Measurements from ENCODE around the gene RFESD. TPM values are rescaled to one million over a fixed set of nuclear protein-coding genes. Genes with fewer than 3 reads are reported as not detected.

RFESD gene
- total RNA-seq, 4 donors from 2014 or later: 2.4 to 9.8 (median 6.2) TPM

GRCh38 chr5:95682891-95683290 lies 36.3 kb downstream of the RFESD start, which contains the start of gene SPATA9:
SPATA9 (minus strand) TSS chr5:95682991; CDS start chr5:95682854, 137 bp downstream.
- intact Hi-C loops (cut with DNase I; ENCODE audit: low total_unique reads): no loop called here
- 93 to 96% methylated on average over 1 of the region's 1 CpG for WGBS, 2 donors
- no peak for DNase-seq (ENCODE audit: low spot score in 2 of 2)
- TF ChIP-seq POLR2A (IDR thresholded peaks at IDR 0.05) (no peak), CTCF (IDR thresholded peaks at IDR 0.05) (no peak)
- H3K4me3 ChIP-seq (ENCODE audit: low read depth, poor library complexity, severe bottlenecking): no peak within 1 kb of the TSS

- intact Hi-C loops (cut with DNase I; ENCODE audit: low total_unique reads): no loop called here
- WGBS, 2 donors: 68 to 79% methylated on average over 2 of the region's 2 CpGs
Measured at GRCh38 chr5:95684361-95684760, 37.8 kb downstream of the RFESD start.

GRCh38 chr5:95686651-95687050 lies 40.1 kb downstream of the RFESD start:
- TF ChIP-seq POLR2A (IDR thresholded peaks at IDR 0.05): no peak
- TF ChIP-seq CTCF (IDR thresholded peaks at IDR 0.05): no peak
- no peak overlapping the region for H3K4me3 ChIP-seq (ENCODE audit: low read depth, poor library complexity, severe bottlenecking)
- WGBS, 2 donors: 72 to 89% methylated on average over 2 of the region's 2 CpGs
- no peak for DNase-seq (ENCODE audit: low spot score in 2 of 2)
- intact Hi-C loops (cut with DNase I; ENCODE audit: low total_unique reads): no loop called here

More at GRCh38 chr5:95684361-95684760, 37.8 kb downstream of the RFESD start:
- H3K4me3 ChIP-seq (ENCODE audit: low read depth, poor library complexity, severe bottlenecking): no peak overlapping the region
- no peak for DNase-seq (ENCODE audit: low spot score in 2 of 2)
- TF ChIP-seq CTCF (IDR thresholded peaks at IDR 0.05): no peak
- no peak for TF ChIP-seq POLR2A (IDR thresholded peaks at IDR 0.05)

- no peak for DNase-seq (ENCODE audit: low spot score in 2 of 2)
- H3K4me3 ChIP-seq (ENCODE audit: low read depth, poor library complexity, severe bottlenecking): no peak overlapping the region
- no peak for TF ChIP-seq POLR2A (IDR thresholded peaks at IDR 0.05)
- 93 to 97% methylated on average over 1 of the region's 1 CpG for WGBS, 2 donors
- intact Hi-C loops (cut with DNase I; ENCODE audit: low total_unique reads): no loop called here
Measured at GRCh38 chr5:95689680-95690079, 43.1 kb downstream of the RFESD start.

- no peak overlapping the region for H3K4me3 ChIP-seq (ENCODE audit: low read depth, poor library complexity, severe bottlenecking)
- intact Hi-C loops (cut with DNase I; ENCODE audit: low total_unique reads): no loop called here
- DNase-seq (ENCODE audit: low spot score in 2 of 2): no peak
- TF ChIP-seq POLR2A (IDR thresholded peaks at IDR 0.05): no peak
- TF ChIP-seq CTCF (IDR thresholded peaks at IDR 0.05): no peak
Measured at GRCh38 chr5:95690333-95690732, 43.8 kb downstream of the RFESD start.

- TF ChIP-seq CTCF (IDR thresholded peaks at IDR 0.05) (no peak), POLR2A (IDR thresholded peaks at IDR 0.05) (no peak)
- WGBS, 2 donors: 42 to 56% methylated on average over 7 of the region's 7 CpGs
- no peak overlapping the region for H3K4me3 ChIP-seq (ENCODE audit: low read depth, poor library complexity, severe bottlenecking)
- DNase-seq (ENCODE audit: low spot score in 2 of 2): no peak
- intact Hi-C loops (cut with DNase I; ENCODE audit: low total_unique reads): no loop called here
Measured at GRCh38 chr5:95697781-95698681, 51.5 kb downstream of the RFESD start.

All from lower leg skin (tissue), 4 donors.